Measurements from ENCODE around the gene P2RY10. TPM values are rescaled to one million over a fixed set of nuclear protein-coding genes. Genes with fewer than 3 reads are reported as not detected.

P2RY10 gene, protein sequence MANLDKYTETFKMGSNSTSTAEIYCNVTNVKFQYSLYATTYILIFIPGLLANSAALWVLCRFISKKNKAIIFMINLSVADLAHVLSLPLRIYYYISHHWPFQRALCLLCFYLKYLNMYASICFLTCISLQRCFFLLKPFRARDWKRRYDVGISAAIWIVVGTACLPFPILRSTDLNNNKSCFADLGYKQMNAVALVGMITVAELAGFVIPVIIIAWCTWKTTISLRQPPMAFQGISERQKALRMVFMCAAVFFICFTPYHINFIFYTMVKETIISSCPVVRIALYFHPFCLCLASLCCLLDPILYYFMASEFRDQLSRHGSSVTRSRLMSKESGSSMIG
- 1 to 10 TPM in 2 of 4 donors, under 1 TPM in 1, not detected in 1; 0.29 to 8.5 (median 2.7) TPM for total RNA-seq

DNA sequence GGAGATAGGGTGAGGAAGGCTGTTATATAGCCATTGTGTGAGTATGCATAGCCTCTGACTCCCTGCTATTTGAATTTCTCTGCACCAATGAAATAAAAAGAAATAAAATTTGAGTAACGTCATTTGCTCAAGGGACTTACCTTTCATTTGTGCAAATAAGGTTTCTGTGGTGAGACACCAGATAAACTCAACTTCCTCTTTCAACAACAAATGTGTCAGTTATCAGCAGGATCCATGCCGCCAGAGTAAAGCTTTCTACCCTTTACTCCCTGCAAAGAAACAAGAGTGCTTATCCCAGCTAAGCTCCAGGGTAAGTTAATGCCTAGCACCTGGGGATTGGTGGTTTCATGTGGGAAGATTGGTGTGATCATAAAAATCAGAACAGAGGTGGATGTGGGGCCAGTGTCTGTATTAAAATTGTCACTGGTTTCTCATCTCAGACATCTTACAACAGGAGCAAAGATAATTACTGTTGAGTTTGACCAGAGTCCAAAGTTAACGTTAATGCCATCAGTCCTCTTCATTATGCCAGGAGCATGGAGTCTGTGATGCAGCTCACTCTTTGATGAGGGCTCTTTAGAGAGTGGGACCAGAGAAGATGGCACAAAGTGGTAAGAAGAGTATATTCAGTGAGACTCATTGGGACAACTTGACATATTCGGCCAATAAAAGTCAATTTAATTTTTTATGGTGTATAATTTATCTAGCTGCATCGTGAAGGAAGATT lies at the start of gene P2RY10:
Gene P2RY10, plus strand, starts transcription at position 206 of the 727 bp plus-strand sequence. CDS start 15,130 bp downstream, outside the sequence.
- intact Hi-C loops (cut with DNase I; ENCODE audit: low total_unique reads): no loop called here
- DNase-seq (ENCODE audit: low spot score in 2 of 2): no peak
- no peak within 1 kb of the TSS for H3K4me3 ChIP-seq (ENCODE audit: low read depth, poor library complexity, severe bottlenecking)

DNA sequence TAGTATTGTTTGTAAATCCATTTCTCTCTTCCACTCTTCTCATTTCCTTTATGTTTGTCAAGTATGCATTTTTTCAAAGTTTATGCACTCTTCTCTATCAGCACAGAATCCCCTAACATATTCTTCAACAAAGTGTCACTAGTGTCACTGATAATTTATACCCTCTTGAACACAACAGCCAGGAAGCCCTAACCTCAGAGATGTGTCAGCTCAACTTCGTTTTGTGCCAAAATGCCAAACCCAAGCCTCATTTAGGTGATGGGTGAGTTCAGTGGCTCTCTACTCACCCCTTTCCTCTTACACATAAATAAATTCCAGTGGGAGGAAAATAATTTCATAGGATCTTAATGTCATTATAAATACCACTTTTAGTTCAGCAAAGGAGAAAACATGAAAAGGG lies 22.4 kb upstream of the P2RY10 start:
- intact Hi-C loops (cut with DNase I; ENCODE audit: low total_unique reads): no loop called here
- WGBS, 2 donors: 47 to 67% methylated on average over 1 of the region's 1 CpG

More for the DNA sequence above, at the start of gene P2RY10:
- 58 to 79% methylated on average over 5 of the region's 5 CpGs for WGBS, 2 donors
- no peak for TF ChIP-seq POLR2A (IDR thresholded peaks at IDR 0.05)
- TF ChIP-seq, protein P1, sequence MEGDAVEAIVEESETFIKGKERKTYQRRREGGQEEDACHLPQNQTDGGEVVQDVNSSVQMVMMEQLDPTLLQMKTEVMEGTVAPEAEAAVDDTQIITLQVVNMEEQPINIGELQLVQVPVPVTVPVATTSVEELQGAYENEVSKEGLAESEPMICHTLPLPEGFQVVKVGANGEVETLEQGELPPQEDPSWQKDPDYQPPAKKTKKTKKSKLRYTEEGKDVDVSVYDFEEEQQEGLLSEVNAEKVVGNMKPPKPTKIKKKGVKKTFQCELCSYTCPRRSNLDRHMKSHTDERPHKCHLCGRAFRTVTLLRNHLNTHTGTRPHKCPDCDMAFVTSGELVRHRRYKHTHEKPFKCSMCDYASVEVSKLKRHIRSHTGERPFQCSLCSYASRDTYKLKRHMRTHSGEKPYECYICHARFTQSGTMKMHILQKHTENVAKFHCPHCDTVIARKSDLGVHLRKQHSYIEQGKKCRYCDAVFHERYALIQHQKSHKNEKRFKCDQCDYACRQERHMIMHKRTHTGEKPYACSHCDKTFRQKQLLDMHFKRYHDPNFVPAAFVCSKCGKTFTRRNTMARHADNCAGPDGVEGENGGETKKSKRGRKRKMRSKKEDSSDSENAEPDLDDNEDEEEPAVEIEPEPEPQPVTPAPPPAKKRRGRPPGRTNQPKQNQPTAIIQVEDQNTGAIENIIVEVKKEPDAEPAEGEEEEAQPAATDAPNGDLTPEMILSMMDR (IDR thresholded peaks at IDR 0.05): no peak

DNA sequence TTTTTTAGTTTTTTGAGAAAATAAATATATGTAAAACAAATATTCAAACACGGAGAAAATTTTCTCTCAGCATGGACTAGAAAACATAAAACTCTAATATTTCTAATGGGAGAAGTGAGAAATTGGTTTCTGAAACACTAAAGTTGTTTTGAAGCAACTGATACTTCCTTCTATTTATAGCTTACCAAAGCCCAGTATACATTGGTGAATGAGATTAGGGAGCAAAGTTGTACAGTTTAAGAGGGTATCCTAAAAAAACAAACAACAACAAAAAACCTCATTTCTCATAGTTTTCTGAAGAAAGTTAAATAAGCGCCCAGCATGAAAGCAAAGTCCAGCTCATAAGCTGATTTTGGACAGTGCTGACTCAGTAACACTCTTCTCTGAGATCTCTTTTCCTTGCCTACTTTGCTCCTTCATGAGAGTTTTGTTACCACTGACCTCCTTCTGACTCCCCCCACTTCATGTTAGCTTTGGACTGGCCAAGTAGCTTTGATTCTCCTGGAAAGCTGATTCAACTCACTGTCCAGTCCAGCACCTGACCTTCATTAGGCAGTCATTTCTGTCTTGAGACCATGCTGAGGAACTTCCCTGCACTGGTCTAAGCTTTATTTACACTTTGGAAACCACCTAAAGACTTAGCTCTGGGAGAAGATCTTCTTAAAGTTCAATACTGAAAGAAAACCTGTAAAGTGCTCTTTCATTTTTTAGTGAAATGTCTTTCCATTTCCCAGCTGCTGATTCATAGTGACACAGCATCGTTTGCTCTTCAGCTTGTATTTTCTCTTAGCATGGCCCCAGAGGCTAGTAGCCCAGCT lies 21.8 kb upstream of the P2RY10 start:
- no peak for TF ChIP-seq POLR2A (IDR thresholded peaks at IDR 0.05)
- TF ChIP-seq, protein P1 (IDR thresholded peaks at IDR 0.05): no peak
- WGBS, 2 donors: 45 to 64% methylated on average over 3 of the region's 3 CpGs

More for the DNA sequence above, 22.4 kb upstream of the P2RY10 start:
- no peak for DNase-seq (ENCODE audit: low spot score in 2 of 2)
- H3K4me3 ChIP-seq (ENCODE audit: low read depth, poor library complexity, severe bottlenecking): no peak overlapping the region
- no peak for TF ChIP-seq POLR2A (IDR thresholded peaks at IDR 0.05)
- TF ChIP-seq, protein P1 (IDR thresholded peaks at IDR 0.05): no peak

DNA sequence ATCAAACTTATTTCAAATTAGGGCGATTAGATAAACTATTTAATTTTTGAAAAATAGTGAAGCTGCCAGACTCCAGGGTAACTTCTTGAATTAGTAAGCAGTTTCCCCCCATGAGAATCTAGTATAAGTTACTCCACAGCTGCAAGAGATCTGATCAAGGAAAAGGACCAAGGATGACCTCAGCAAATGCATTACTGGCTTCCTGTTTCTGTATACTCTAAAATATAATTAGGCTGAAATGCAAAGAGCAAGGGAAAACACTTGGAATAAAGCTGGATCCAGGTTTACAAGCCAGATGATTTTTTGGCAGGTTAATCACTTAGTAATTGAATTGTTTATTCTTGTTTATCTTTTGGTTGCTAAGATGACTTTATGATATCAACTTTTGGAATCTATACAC lies 13.4 kb upstream of the P2RY10 start:
- TF ChIP-seq, protein P1 (IDR thresholded peaks at IDR 0.05): no peak
- TF ChIP-seq POLR2A (IDR thresholded peaks at IDR 0.05): no peak
- H3K4me3 ChIP-seq (ENCODE audit: low read depth, poor library complexity, severe bottlenecking): no peak overlapping the region
- no peak for DNase-seq (ENCODE audit: low spot score in 2 of 2)
- intact Hi-C loops (cut with DNase I; ENCODE audit: low total_unique reads): no loop called here
- WGBS, 2 donors: 26 to 32% methylated on average over 1 of the region's 1 CpG

More for the DNA sequence above, 21.8 kb upstream of the P2RY10 start:
- intact Hi-C loops (cut with DNase I; ENCODE audit: low total_unique reads): no loop called here
- no peak for DNase-seq (ENCODE audit: low spot score in 2 of 2)
- no peak overlapping the region for H3K4me3 ChIP-seq (ENCODE audit: low read depth, poor library complexity, severe bottlenecking)

DNA sequence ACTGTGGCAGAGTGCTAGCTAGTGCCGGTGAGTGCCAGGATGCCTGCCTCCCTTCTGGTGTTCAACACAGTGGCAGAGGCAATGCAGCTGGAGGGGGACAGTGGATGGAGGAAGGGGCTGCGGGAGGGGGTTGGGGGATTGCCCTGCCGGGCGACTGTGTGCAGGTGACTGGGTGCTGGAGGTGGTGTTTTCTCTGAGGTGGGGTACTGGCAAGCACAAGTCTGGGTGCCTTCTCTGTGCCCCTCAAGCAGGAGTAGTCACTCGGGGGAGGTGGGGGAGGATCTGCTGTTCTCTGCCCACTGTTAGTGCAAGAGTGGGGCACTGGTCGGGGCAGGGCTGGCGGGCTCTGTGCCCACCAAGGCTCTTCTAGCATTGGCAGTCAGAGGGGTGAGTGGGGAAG lies 10.3 kb upstream of the P2RY10 start:
- intact Hi-C loops (cut with DNase I; ENCODE audit: low total_unique reads): no loop called here
- DNase-seq (ENCODE audit: low spot score in 2 of 2): peak in 1 of 2 donors; percentile 81
- no peak for TF ChIP-seq POLR2A (IDR thresholded peaks at IDR 0.05)
- TF ChIP-seq, protein P1 (IDR thresholded peaks at IDR 0.05): no peak
- 90 to 95% methylated on average over 5 of the region's 7 CpGs for WGBS, 2 donors
- no peak overlapping the region for H3K4me3 ChIP-seq (ENCODE audit: low read depth, poor library complexity, severe bottlenecking)
